HAP-1 (cell line): Measurements from ENCODE around the gene LHX3.
"Not testable (repeated sequence)": the region's sequence is repeated elsewhere in the genome, so short reads cannot be mapped to it uniquely, and the experiment has no call there.

Experiments used
- DNase-seq, 2 experiments: peaks; one replicate each; pipeline ENCODE4 v3.0.0-alpha.2; 2016 to 2020; ENCODE audit warnings: low spot score in 2 of 2
- H3K27me3 ChIP-seq: fragments of 250-450 bp; sonication (Bioruptor Pico); 2 replicates; pipeline ENCODE4 v1.5.1; 2020; ENCODE audit warnings: low read depth, mild to moderate bottlenecking, moderate library complexity
- H3K36me3 ChIP-seq: fragments of 250-450 bp; sonication (Bioruptor Pico); replicated peaks from 2 replicates; pipeline ENCODE4 v1.5.1; 2020; ENCODE audit warnings: mild to moderate bottlenecking
- H3K4me1 ChIP-seq: fragments of 250-450 bp; sonication (Bioruptor Pico); 2 replicates; pipeline ENCODE4 v1.5.1; 2020; ENCODE audit warnings: mild to moderate bottlenecking
- H3K4me3 ChIP-seq: fragments of 250-450 bp; sonication (Bioruptor Pico); 2 replicates; pipeline ENCODE4 v1.5.1; 2020; ENCODE audit warnings: mild to moderate bottlenecking, moderate library complexity
- H3K9me3 ChIP-seq: fragments of 250-450 bp; sonication (Bioruptor Pico); 2 replicates; pipeline ENCODE4 v1.5.1; 2020; ENCODE audit warnings: mild to moderate bottlenecking, moderate library complexity
- in situ Hi-C: fragments of 300-500 bp; cut with MboI; formaldehyde crosslinking; loops from 3 replicates; pipeline ENCODE4 v1.14.3; 2020; ENCODE audit warnings: low sequenced_read_pairs, inconsistent platforms, mixed read lengths

LHX3 gene

DNA sequence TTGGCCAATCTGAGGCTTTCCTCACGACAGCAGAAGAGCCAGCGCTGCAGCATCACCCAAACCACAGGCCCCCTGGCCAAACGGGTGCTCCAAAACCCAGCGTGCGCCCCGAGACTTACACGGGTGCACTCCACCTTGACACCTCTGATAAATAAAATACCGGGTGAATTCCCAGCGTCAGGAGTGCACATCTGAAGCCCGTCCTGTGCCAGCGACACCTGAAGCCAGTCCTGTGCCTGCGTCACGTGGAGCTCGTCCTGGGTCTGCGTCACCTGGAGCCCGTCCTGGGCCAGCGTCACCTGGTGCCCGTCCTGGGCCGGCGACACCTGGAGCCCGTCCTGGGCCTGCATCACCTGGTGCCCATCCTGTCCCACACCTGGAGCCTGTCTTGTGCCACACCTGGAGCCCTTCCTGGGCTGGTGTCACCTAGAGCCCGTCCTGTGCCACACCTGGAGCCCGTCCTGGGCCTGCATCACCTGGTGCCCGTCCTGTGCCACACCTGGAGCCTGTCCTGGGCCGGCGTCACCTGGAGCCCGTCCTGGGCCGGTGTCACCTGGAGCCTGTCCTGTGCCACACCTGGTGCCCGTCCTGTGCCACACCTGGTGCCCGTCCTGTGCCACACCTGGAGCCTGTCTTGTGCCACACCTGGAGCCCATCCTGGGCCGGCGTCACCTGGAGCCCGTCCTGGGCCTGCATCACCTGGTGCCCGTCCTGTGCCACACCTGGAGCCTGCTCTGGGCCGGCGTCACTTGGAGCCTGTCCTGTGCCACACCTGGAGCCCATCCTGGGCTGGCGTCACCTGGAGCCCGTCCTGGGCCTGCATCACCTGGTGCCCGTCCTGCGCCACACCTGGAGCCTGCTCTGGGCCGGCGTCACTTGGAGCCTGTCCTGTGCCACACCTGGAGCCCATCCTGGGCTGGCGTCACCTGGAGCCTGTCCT lies 31.8 kb upstream of the LHX3 start:
- DNase-seq, H3K4me1 ChIP-seq, H3K9me3 ChIP-seq, H3K4me3 ChIP-seq, H3K27me3 ChIP-seq, in situ Hi-C loops: not testable (repeated sequence)
- peaks cover 32% of the 10 kb centered on the region for H3K36me3 ChIP-seq

DNA sequence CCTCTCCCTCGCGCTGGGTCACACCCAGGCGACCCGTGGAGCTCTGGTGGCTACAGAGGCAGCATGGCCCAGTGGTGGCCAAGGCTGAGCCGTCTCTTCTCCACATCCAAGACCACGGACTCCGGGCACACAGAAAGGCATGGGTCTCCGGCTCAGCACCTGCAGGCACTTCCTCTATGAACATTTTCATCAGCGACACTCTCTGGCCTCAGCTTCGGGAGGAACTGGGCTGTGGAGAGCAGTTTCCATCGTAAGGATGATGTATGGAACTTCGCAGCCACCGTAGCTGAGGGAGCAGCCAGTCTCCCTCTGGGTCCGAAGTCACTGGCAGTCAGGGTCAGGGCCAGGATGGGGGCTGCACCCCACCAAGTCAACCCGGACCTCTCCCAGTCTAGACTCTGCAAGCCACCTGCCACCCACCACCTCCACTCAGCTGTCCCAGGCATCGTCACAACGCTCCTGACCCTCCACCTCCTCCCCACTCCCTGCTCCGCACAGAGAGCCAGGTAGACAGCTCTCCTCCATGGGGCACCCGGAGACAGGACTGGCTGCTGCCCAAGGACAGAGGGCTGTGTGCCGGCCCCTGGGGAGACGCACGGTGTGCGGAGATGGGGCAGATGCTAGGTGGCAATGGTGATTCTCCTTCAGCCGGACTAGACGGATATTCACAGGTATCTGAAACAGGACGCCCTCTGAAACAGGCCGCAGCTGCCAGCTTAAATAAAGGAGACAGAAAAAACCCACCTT lies 31.0 kb upstream of the LHX3 start:
- H3K4me1 ChIP-seq, result peaks cover 4% of the 10 kb centered on the region; the same call in 1 of the 2 replicates
- no peak for DNase-seq
- no peaks in the 10 kb centered on the region for H3K9me3 ChIP-seq
- H3K36me3 ChIP-seq, result peaks cover 32% of the 10 kb centered on the region
- no peak overlapping the region for H3K4me3 ChIP-seq
- no peaks in the 10 kb centered on the region for H3K27me3 ChIP-seq
- in situ Hi-C loops, result no loop called here

DNA sequence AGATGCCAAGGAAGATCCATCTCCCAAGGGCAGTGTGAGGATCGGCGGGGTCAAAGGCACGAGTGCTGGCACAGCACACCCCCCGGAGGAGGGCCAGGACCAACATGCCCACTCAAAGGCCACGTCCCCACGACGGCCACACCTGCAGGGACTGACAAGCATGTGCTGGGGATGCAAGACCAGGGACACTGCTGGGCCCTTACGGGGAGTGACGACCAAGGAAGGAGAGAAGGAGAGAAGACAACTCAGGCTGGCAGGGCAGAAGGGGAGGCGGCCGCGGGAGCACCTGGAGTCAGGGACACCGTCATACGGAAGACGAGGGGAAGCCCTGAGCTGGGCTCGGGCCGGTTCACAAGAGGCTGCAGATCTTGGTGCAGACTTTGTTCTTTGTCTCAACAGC lies 30.2 kb upstream of the LHX3 start:
- in situ Hi-C loops, result no loop called here
- Histone ChIP-seq H3K4me3 (no peak overlapping the region), H3K27me3 (no peaks in the 10 kb centered on the region), H3K4me1 (peaks cover 4% of the 10 kb centered on the region; the same call in 1 of the 2 replicates), H3K36me3 (peaks cover 32% of the 10 kb centered on the region), H3K9me3 (no peaks in the 10 kb centered on the region)
- DNase-seq, result no peak

DNA sequence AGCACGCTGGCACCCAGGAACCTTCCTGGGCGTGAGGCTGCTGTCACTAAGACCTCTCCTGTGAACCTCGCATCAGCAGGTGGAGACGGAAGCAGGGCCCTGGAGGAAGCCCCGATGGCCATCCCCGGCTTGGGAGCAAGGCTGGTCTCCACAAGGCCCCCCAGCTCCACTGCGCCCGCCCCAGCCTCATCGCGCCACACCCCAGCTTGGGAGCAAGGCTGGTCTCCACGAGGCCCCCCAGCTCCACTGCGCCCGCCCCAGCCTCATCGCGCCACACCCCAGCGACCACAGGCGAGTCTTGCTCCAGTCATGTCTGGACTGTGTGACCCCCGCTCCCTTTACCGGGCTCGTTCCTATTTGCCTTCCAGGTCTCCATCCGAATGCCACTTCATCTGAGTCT lies 29.7 kb upstream of the LHX3 start:
- H3K27me3 ChIP-seq, result no peaks in the 10 kb centered on the region
- H3K9me3 ChIP-seq, result no peaks in the 10 kb centered on the region
- H3K36me3 ChIP-seq, result peaks cover 32% of the 10 kb centered on the region
- no peak for DNase-seq
- no peaks in the 10 kb centered on the region for H3K4me1 ChIP-seq
- in situ Hi-C loops, result no loop called here
- H3K4me3 ChIP-seq, result no peak overlapping the region

DNA sequence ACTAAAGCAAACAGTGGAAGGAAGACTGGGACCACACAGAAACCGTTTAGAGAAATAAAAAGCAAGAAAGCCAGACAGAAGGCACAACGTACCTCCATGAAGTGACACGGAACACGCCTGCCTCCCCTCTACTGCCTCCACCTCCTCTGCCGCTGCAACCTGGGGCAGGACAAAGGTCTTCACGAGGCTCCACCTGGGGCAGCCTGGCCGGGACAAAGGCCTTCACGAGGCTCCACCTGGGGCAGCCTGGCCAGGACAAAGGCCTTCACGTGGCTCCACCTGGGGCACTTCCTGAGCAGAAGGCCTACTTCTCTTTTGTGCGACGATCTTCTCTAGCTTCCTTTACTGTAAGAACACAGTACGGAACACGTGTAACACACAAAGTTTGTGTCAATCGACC lies 28.9 kb upstream of the LHX3 start:
- no peaks in the 10 kb centered on the region for H3K4me1 ChIP-seq
- no peak overlapping the region for H3K4me3 ChIP-seq
- no peaks in the 10 kb centered on the region for H3K9me3 ChIP-seq
- DNase-seq, result no peak
- H3K36me3 ChIP-seq, result peaks cover 32% of the 10 kb centered on the region
- in situ Hi-C loops, result no loop called here
- no peaks in the 10 kb centered on the region for H3K27me3 ChIP-seq

DNA sequence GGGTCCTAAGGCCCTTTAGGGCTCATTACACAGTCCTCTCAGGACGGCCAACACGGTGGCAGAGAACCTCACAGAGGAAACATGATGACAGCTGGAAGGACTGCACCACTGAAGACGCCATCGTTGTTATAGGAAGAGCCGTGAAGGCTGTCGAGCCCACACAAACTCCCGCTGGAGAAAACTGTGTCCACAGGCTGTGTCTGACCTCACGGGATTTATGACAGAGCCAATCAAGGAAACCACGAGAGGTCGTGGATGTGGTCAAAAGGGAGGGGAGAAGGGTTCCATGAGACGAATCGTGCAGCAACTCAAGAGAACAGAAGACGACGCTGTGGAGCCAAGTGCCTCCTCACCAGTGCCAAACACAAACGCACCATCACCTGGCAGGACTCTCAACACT lies 28.5 kb upstream of the LHX3 start:
- no peak overlapping the region for H3K4me3 ChIP-seq
- no peaks in the 10 kb centered on the region for H3K9me3 ChIP-seq
- in situ Hi-C loops, result no loop called here
- no peaks in the 10 kb centered on the region for H3K4me1 ChIP-seq
- H3K27me3 ChIP-seq, result no peaks in the 10 kb centered on the region
- no peak for DNase-seq
- H3K36me3 ChIP-seq, result peaks cover 32% of the 10 kb centered on the region

DNA sequence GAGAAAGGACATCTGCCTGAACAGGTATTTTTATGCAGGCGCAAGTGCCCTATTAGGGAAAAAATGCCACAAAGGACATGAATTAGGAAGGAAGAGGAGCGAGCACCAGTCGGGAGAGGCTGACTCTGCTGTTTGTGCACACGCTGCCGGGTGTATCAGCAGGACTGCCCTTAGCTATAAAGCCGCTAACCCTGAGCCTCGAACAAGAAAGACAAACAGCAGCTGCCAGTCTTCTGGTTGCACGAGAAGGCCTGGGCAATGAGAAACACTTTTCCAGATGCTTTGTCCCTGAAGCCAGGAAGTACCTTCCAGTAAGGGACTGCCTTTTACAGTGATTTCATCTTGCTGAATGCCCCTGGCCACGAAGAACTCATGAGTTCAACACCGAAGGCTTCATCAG lies 28.0 kb upstream of the LHX3 start:
- H3K36me3 ChIP-seq, result peaks cover 32% of the 10 kb centered on the region
- H3K9me3 ChIP-seq, result no peaks in the 10 kb centered on the region
- no peaks in the 10 kb centered on the region for H3K27me3 ChIP-seq
- DNase-seq, result no peak
- no peak overlapping the region for H3K4me3 ChIP-seq
- no peaks in the 10 kb centered on the region for H3K4me1 ChIP-seq
- in situ Hi-C loops, result no loop called here

DNA sequence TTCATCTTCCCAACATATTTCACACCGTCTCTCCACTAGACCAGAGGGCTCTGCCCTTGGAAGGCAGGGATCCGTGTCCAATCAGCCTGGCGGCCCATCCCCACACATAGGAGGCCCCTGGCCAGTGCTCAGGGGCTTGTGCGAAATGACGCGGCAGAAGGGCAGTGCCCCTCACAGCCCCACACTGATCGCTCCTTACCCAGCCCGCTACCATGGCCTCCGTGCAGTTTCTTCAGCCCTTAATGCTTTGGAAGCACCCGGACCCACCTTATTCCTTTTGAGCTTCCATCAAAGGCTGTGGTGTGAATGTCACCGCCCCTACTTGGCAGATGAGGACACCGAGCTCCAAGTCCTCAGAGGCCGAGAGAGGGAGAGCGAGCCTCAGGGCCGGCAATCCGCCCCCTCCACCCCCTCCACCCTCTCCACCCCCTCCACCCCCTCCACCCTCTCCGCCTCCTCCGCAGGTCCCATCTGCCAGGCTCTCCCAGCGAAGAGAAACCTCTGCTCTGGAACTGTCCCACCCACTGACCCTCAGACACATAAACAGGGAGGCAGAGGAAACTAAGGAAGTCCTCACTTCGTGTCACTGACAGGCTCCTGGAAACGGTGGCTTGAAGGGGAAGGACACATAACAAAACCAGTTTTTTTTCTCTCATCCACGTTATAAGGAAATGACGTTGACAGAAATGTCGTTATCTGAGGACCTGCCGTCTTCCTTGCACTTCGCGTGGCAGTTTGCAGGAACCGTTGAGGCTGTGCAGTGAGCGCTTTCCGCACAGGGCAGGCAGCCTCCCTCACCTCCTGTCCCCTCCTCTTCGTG lies 26.8 kb upstream of the LHX3 start:
- Histone ChIP-seq H3K27me3 (no peaks in the 10 kb centered on the region), H3K36me3 (peaks cover 32% of the 10 kb centered on the region), H3K4me1 (no peaks in the 10 kb centered on the region), H3K4me3 (no peak overlapping the region), H3K9me3 (no peaks in the 10 kb centered on the region)
- in situ Hi-C loops, result no loop called here
- DNase-seq, result no peak

DNA sequence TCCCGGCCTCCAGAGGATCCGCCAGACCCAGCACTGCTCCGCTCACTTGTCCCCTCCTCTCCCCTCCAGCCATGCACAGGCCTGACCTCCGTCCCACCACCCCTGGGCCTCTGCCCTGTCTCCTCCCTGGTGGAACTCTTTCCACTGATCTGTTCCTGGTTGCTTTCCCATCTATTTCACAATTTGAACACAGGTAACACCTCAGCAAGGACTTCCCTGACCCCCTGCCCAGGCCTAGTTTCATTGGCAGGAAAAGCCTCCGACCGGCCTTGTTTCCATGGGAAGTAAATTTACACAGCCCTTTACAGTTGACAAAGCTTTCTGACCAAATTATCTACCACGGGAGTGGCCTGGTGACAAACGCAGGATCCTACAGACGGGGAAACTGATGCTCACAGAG lies 25.8 kb upstream of the LHX3 start:
- Histone ChIP-seq H3K9me3 (no peaks in the 10 kb centered on the region), H3K36me3 (peaks cover 33% of the 10 kb centered on the region), H3K4me1 (no peaks in the 10 kb centered on the region), H3K27me3 (no peaks in the 10 kb centered on the region), H3K4me3 (no peak overlapping the region)
- no peak for DNase-seq
- in situ Hi-C loops, result no loop called here

DNA sequence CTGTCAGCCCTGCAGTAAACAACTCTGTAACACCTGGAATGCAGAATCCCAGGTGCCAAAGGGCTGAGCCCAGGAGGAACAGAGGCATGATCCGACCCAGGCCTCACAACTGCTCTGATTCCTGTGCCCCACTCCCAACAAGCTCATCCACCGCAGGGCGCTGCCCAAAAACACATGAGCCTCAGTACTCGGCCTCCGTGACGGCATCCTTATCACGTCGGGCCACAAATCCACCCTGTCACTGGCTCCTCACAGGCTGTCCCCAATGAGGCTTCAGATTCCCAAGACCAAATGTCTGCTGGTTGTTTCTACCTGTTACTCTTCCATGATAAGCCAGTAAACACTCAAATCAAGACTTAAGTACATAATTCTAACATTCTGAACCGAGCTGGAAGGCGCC lies 25.4 kb upstream of the LHX3 start:
- Histone ChIP-seq H3K27me3 (no peaks in the 10 kb centered on the region), H3K4me3 (no peak overlapping the region), H3K36me3 (peaks cover 33% of the 10 kb centered on the region), H3K9me3 (no peaks in the 10 kb centered on the region), H3K4me1 (no peaks in the 10 kb centered on the region)
- in situ Hi-C loops, result no loop called here
- DNase-seq, result no peak

DNA sequence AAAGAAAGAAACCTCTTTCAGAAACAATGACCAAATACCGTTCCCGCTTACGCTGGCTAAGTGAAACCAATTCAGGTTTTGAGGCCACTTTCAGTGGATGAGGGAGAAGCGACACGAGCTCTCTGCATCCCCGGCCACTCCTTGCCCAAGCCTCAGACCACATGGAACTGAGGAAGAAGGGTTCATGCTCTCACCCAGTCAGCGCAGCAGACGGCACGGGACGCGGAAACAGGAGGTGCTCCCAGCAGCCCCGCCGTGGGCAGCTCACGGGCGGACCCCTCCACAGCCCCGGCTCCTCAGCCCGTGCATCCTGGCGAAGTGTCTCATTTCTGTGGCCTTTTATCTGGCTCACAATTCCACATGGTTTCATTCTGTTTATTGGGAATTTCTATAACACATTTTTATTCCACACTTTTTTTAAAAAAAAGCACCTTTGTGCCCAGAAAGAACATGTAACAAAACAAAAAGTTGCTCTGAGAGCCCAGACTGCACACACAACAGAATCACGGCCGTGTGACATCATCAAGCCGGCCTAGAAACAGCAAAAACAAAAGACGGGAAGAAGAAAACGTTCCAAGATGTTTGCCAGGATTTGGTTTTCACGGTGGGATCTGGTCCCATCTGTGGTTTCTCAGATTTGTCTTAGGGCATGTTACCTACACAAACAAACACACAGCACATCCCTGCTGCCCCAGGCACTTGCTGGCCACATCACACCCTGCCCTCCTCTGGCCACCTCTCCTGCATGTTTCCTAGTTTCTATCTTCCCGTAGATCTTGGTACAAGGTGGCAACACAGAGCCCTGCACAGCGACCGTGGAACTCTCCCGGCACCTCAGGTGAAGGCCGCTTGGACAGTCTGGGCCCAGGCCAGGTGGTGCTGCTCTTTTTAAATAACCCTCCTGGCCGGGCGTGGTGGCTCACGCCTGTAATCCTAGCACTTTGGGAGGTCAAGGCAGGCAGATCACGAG lies 24.5 kb upstream of the LHX3 start:
- in situ Hi-C loops, result no loop called here
- H3K9me3 ChIP-seq, result no peaks in the 10 kb centered on the region
- no peak overlapping the region for H3K4me3 ChIP-seq
- no peaks in the 10 kb centered on the region for H3K4me1 ChIP-seq
- H3K36me3 ChIP-seq, result peaks cover 33% of the 10 kb centered on the region
- H3K27me3 ChIP-seq, result no peaks in the 10 kb centered on the region
- no peak for DNase-seq

DNA sequence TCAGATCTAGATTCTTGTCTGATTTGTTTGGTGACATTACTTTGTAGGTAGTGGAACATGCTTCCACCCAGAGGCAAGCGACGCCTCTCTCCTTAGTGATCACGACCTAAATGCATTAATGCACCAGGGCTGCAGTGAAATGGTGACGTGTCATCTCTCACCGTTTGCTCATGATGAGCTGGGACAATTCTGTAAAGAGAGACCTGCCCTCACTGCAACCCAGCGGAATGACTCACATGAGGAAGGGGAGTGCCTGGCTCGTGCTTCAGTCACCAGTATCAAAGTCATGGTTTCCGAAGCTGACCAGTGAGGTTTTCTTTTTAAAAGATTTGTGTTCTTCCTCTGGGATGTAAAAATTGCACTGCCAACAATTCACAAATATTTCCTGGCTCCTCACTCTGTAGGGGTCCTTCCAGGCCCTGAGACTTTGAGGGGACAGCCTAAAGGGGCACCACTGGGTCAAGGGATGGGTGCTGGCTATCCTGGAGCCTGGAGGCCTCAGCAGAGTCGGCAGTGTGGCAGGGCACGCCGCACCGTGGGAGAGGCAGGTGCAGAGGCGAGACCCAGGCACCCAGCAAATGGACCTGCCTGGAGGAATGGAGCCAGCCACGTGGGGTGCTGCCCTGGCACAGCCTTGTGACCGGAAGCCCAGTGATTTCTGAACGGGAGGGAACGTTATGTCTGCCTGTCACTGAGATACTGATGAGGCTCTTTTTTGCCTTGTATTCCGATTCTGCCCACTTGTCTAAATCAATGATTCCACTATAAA lies 23.4 kb upstream of the LHX3 start:
- H3K27me3 ChIP-seq, result no peaks in the 10 kb centered on the region
- no peak overlapping the region for H3K4me3 ChIP-seq
- no peaks in the 10 kb centered on the region for H3K4me1 ChIP-seq
- no peaks in the 10 kb centered on the region for H3K9me3 ChIP-seq
- in situ Hi-C loops, result no loop called here
- no peak for DNase-seq
- H3K36me3 ChIP-seq, result peaks cover 36% of the 10 kb centered on the region
